NT2/D1 (cell line): ENCODE data around the gene SERPINA10.

Experiments used
- SUZ12 ChIP-seq: IDR thresholded peaks from 2 replicates; pipeline ENCODE4 v1.6.1; 2011; ENCODE audit not compliant: insufficient read length, insufficient read depth; ENCODE audit errors: extremely low read depth
- ZNF274 ChIP-seq: IDR thresholded peaks from 2 replicates; pipeline ENCODE4 v1.6.1; 2011; ENCODE audit warnings: mild to moderate bottlenecking, low read depth, low read length

GRCh38 chr14:94340533-94340932, 47.5 kb upstream of the SERPINA10 start:
- TF ChIP-seq SUZ12 (no peak), ZNF274 (no peak)
